Transverse colon (tissue), 4 donors: ENCODE results near the gene PYGO1. TPM values are rescaled to one million over a fixed set of nuclear protein-coding genes. Genes with fewer than 3 reads are reported as not detected.

Experiments
- DNase-seq: peaks from one replicate; pipeline ENCODE4 v3.0.0-alpha.2; 2019
- H3K27ac ChIP-seq, 4 donors: fragments of 200-600 bp; sonication (generic); 2 replicates each; pipeline ENCODE4 v1.5.1; 2016 to 2018; ENCODE audit warnings: inconsistent platforms in 4 of 4
- H3K27me3 ChIP-seq: fragments of 200-600 bp; sonication (generic); 2 replicates; pipeline ENCODE4 v1.5.1; 2017; ENCODE audit warnings: inconsistent platforms
- H3K36me3 ChIP-seq, 4 donors: fragments of 200-600 bp; sonication (generic); 2 replicates each; pipeline ENCODE4 v1.5.1; 2017 to 2019; ENCODE audit warnings: inconsistent platforms in 4 of 4
- H3K4me1 ChIP-seq, 4 donors: fragments of 200-600 bp; sonication (generic); 2 replicates each; pipeline ENCODE4 v1.5.1; 2017 to 2020; ENCODE audit warnings: inconsistent platforms in 4 of 4
- H3K4me3 ChIP-seq, 4 donors: fragments of 200-600 bp; sonication (generic); 1 replicate in 1 of 4; 2 replicates in 3 of 4; pipeline versions ENCODE4 v1.5.1 to v1.6.1; 2017 to 2019; ENCODE audit warnings: inconsistent platforms in 4 of 4
- H3K9me3 ChIP-seq, 2 donors: fragments of 200-600 bp; sonication (generic); 2 replicates each; pipeline ENCODE4 v1.5.1; 2017 to 2019; ENCODE audit warnings: inconsistent platforms in 2 of 2
- EP300 ChIP-seq: sonication (generic); formaldehyde crosslinking; IDR thresholded peaks from one replicate; pipeline ENCODE4 v1.6.1; 2017; ENCODE audit warnings: antibody characterized with exemption, low read depth
- POLR2A ChIP-seq: fragments of 450-650 bp; IDR thresholded peaks from one replicate; pipeline ENCODE4 v1.6.1; 2016; ENCODE audit warnings: antibody characterized with exemption, mild to moderate bottlenecking, moderate library complexity
- POLR2AphosphoS5 ChIP-seq, 3 donors: sonication (generic); formaldehyde crosslinking; IDR thresholded peaks; one replicate each; pipeline ENCODE4 v1.6.1; 2016; ENCODE audit warnings: antibody characterized with exemption in 3 of 3
- WGBS, 2 donors: methylation state at CpG; one replicate each; pipeline ENCODE4 v1.1.5; 2018; ENCODE audit warnings: low coverage in 1 of 2; 5-methylcytosine and 5-hydroxymethylcytosine counted together
- in situ Hi-C, 4 donors: fragments of 200-750 bp; cut with MboI; loops; one replicate each; pipeline versions ENCODE4 v1.15.0 to v1.15.1; 2017; ENCODE audit warnings: low sequenced_read_pairs in 3 of 4, low pct_ligation_motif_present in 1 of 4, low pct_unique_long_range_greater_than_20kb in 1 of 4
- intact Hi-C: fragments of 100-400 bp; cut with DNase I; formaldehyde crosslinking; loops from one replicate; pipeline ENCODE4 v1.15.1; 2023; ENCODE audit warnings: low total_unique reads
- total RNA-seq, 4 donors: library from RNA; depleted of rRNA; stranded (reverse); fragments of >200 nt; gene quantifications; one replicate each; pipeline ENCODE4 v1.1.0, GENCODE V29; 2016
- TF ChIP-seq, protein P1 (sequence below), 5 experiments: fragments of 200-600 bp in 3 of 5; fragments of 450-650 bp in 2 of 5; sonication (generic) in 3 of 5; IDR thresholded peaks; 1 replicate in 2 of 5; 2 replicates in 3 of 5; pipeline ENCODE4 v1.5.1; 2016 to 2017; ENCODE audit warnings: antibody characterized with exemption in 5 of 5, inconsistent platforms in 3 of 5, mild to moderate bottlenecking in 2 of 5, moderate library complexity in 1 of 5

Gene PYGO1
- total RNA-seq, 4 donors from 2014 or later = 0.37 to 3.4 (median 2.8) TPM

DNA sequence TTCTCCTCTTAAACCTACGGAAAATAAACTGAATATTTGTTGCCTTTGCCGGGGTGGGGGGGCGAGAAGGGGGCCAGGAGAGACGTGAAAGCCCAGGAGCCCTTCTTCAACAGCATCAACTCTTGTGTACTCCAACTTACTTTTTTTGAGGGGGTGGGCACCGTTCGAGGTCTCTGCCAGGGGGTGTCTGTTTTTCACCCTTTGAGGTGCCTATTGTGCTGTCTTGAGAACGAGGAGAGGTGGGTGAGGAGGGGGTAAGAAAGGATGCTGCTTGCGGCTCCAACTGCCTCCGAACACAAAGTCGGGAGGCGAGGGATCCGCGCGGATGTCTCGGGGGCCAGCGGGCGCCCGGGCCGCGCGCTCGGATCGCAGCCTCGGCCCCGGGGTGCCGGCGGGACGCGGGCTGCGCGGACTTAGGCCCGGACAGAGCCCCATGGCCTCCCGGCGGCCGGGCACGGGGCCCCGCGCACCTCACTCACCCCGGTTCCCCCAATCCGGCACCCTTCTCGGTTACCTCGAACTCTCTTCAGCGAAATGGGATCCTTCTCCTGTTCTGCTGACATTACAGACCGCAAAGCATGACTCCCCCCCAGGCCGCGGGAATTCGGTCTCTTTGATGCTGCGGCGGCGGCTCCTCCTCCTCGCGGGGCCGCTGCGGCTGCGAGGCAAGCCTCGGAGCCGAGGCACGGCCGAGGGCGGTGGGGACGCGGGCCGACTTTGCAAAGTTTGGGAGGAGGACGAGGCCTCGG, 650 bp downstream of the PYGO1 start:
- in situ Hi-C loops (no loop called here), intact Hi-C loops (no loop called here)
- peak overlapping the region; percentile 39 to 63 (median 51) for H3K4me3 ChIP-seq
- peak overlapping the region; percentile 65 to 92 (median 84) for H3K27ac ChIP-seq
- WGBS, 2 donors = 12 to 39% methylated on average over 7 to 28 of the region's 65 CpGs
- peaks cover 0 to 7% (median 0%) of the 10 kb centered on the region in 4 donors for H3K4me1 ChIP-seq
- H3K9me3 ChIP-seq = no peaks in the 10 kb centered on the region
- no peaks in the 10 kb centered on the region for H3K36me3 ChIP-seq
- TF ChIP-seq POLR2A = no peak
- no peak for TF ChIP-seq POLR2AphosphoS5 (IDR thresholded peaks at IDR 0.05)
- TF ChIP-seq, protein P1, sequence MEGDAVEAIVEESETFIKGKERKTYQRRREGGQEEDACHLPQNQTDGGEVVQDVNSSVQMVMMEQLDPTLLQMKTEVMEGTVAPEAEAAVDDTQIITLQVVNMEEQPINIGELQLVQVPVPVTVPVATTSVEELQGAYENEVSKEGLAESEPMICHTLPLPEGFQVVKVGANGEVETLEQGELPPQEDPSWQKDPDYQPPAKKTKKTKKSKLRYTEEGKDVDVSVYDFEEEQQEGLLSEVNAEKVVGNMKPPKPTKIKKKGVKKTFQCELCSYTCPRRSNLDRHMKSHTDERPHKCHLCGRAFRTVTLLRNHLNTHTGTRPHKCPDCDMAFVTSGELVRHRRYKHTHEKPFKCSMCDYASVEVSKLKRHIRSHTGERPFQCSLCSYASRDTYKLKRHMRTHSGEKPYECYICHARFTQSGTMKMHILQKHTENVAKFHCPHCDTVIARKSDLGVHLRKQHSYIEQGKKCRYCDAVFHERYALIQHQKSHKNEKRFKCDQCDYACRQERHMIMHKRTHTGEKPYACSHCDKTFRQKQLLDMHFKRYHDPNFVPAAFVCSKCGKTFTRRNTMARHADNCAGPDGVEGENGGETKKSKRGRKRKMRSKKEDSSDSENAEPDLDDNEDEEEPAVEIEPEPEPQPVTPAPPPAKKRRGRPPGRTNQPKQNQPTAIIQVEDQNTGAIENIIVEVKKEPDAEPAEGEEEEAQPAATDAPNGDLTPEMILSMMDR (IDR thresholded peaks at IDR 0.05) = no peak
- no peak for TF ChIP-seq EP300
- peak; percentile 7 for DNase-seq
- H3K27me3 ChIP-seq = peaks cover 69% of the 10 kb centered on the region

DNA sequence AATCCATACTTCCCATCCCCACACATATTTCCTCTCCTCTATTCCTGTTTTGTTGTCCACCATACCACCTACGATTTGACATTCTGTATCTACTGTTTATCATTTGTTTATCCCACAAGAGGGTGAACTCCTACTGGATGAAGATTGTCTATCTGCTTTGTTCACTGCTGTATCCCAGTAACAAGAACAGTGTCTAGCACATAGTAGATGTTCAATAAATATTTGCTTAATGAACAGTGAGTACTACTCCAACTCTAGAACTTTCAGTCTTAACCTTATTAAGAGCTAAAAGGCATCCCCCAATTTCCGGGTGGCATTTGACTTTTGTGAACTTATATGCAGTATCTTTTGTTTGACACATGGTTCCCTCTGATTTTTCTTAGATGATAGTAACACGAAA, 1.3 kb downstream of the PYGO1 start:
- no peaks in the 10 kb centered on the region for H3K9me3 ChIP-seq
- peaks cover 71% of the 10 kb centered on the region for H3K27me3 ChIP-seq
- in situ Hi-C loops (no loop called here), intact Hi-C loops (no loop called here)
- peaks cover 0 to 7% (median 0%) of the 10 kb centered on the region in 4 donors for H3K4me1 ChIP-seq
- TF ChIP-seq POLR2AphosphoS5 (IDR thresholded peaks at IDR 0.05) = no peak
- TF ChIP-seq POLR2A = no peak
- TF ChIP-seq EP300 = no peak
- TF ChIP-seq, protein P1 (IDR thresholded peaks at IDR 0.05) = no peak
- H3K36me3 ChIP-seq = no peaks in the 10 kb centered on the region
- WGBS, 2 donors = 57 to 64% methylated on average over 3 of the region's 3 CpGs
- no peak for DNase-seq
- no peak overlapping the region for H3K27ac ChIP-seq
- H3K4me3 ChIP-seq = peak overlapping the region in 2 of 4 donors; percentile 50 to 52

DNA sequence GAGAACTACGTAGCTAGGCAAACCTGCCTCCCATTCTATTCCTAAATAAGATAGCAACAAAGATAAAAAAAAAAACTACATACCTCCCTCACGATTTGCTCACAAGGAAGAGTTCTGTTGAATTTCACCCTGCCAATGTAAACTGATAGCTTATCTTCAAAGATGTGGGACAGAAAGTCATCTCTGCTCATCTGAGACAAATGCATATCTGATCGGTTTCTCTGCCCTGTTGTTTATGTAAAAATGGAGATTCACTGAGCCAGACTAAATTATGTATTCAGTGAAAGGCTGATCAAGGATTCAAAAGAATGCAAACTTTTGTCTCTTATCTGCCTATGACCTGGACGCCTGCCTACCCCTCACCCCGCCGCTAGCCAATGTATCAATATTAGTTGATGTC, 11.2 kb downstream of the PYGO1 start:
- Histone ChIP-seq H3K27me3 (no peaks in the 10 kb centered on the region), H3K4me1 (no peaks in the 10 kb centered on the region), H3K27ac (no peak overlapping the region), H3K9me3 (no peaks in the 10 kb centered on the region), H3K36me3 (no peaks in the 10 kb centered on the region), H3K4me3 (no peak overlapping the region)
- WGBS, 2 donors = 71 to 74% methylated on average over 6 of the region's 6 CpGs
- in situ Hi-C loops = no loop called here
- no peak for DNase-seq
- TF ChIP-seq EP300 = no peak
- no peak for TF ChIP-seq POLR2A
- TF ChIP-seq POLR2AphosphoS5 (IDR thresholded peaks at IDR 0.05) = no peak
- TF ChIP-seq, protein P1 (IDR thresholded peaks at IDR 0.05) = no peak
- intact Hi-C loops = no loop called here

DNA sequence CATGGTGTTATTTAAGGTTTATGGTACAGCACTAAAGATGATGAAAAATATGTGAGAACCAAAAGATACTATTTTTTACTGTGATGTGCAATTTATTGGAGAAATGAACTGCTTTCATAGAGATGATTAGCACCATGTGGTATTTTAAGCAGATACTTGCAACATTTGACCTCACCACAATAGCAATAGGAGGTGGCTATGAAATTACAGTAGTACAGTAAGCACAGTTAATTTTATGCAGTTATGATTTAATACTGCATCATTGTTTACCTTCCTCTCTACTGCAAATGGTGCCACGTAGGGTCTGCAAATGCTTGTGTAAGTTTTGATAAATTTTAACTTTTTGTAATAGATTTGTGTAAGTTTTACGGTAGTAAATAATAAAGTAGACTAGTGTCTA, 14.0 kb downstream of the PYGO1 start:
- Histone ChIP-seq H3K27ac (no peak overlapping the region), H3K9me3 (no peaks in the 10 kb centered on the region), H3K27me3 (no peaks in the 10 kb centered on the region), H3K4me1 (no peaks in the 10 kb centered on the region), H3K4me3 (no peak overlapping the region), H3K36me3 (no peaks in the 10 kb centered on the region)
- DNase-seq = no peak
- intact Hi-C loops = no loop called here
- TF ChIP-seq POLR2A = no peak
- TF ChIP-seq, protein P1 (IDR thresholded peaks at IDR 0.05) = no peak
- in situ Hi-C loops = no loop called here
- WGBS, 2 donors = 66 to 72% methylated on average over 2 of the region's 2 CpGs
